ENCODE results near the gene KRTAP10-12. TPM values are rescaled to one million over a fixed set of nuclear protein-coding genes. Genes with fewer than 3 reads are reported as not detected.
"Not testable (repeated sequence)": the region's sequence is repeated elsewhere in the genome, so short reads cannot be mapped to it uniquely, and the experiment has no call there.

Gene KRTAP10-12
- total RNA-seq, 1 donor from 2014 or later, result not detected

- DNase-seq (ENCODE audit: low spot score), result no peak
These were observed 26.1 kb upstream of the KRTAP10-12 start for GRCh38 chr21:44670642-44671432.

GRCh38 chr21:44671911-44672310 lies 25.1 kb upstream of the KRTAP10-12 start:
- DNase-seq (ENCODE audit: low spot score), result no peak

DNA sequence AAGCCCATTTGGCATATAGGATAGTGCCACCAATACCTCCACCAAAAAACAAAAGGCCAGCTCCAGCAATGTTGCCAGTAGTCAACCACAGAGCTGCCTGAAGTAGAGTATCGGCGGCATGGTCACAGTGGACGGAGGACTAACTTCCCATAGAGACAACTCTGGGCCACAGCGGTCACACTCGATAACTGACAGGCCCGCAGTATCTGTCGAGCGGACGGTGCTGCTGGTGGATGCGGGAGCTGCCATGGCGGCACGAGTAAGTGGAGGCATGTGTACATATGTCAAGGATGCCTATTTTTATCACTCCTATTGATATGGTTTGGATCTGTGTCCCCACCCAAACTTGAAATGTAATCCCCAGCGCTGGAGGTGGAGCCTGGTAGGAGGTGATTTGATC lies 19.1 kb upstream of the KRTAP10-12 start:
- DNase-seq (ENCODE audit: low spot score), result no peak

- no peak for DNase-seq (ENCODE audit: low spot score)
These were observed 15.8 kb upstream of the KRTAP10-12 start for GRCh38 chr21:44681152-44681551.

- DNase-seq (ENCODE audit: low spot score), result no peak
These were observed 15.0 kb upstream of the KRTAP10-12 start, which contains the start of gene KRTAP12-1 for GRCh38 chr21:44681861-44682579. TSS of gene KRTAP12-1 (minus strand) at chr21:44682163. CDS start at chr21:44682123, 40 bp downstream.

- no peak for DNase-seq (ENCODE audit: low spot score)
These were observed 14.3 kb upstream of the KRTAP10-12 start for GRCh38 chr21:44682580-44683151.

GRCh38 chr21:44684077-44684476 lies 12.9 kb upstream of the KRTAP10-12 start:
- DNase-seq (ENCODE audit: low spot score), result no peak

DNA sequence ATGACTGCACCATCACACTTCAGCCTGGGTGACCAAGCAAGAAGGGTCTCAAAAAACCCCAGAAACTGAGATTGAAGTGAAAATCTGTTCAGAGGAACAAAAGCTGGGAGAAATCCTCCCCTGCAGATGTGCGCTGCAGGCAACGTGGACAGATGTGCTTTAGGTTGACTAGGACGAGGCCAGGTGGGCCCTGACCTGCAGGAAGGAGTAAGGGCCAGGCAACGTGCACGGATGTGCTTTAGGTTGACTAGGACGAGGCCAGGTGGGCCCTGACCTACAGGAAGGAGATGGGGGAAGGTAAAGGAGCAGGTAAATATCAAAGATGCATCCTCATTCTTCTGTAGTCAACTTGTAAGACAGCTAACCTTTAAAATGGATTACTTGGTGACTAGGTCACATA lies 12.5 kb upstream of the KRTAP10-12 start:
- DNase-seq (ENCODE audit: low spot score), result no peak

GRCh38 chr21:44685050-44685449 lies 11.9 kb upstream of the KRTAP10-12 start:
- not testable (repeated sequence) for DNase-seq (ENCODE audit: low spot score)

GRCh38 chr21:44686000-44686781 lies 10.8 kb upstream of the KRTAP10-12 start:
- peak; percentile 7 for DNase-seq (ENCODE audit: low spot score)

GRCh38 chr21:44686843-44687561 lies 10.0 kb upstream of the KRTAP10-12 start:
- peak; percentile 7 for DNase-seq (ENCODE audit: low spot score)

- DNase-seq (ENCODE audit: low spot score), result peak; percentile 6
These were observed 9.3 kb upstream of the KRTAP10-12 start for GRCh38 chr21:44687671-44688070.

DNA sequence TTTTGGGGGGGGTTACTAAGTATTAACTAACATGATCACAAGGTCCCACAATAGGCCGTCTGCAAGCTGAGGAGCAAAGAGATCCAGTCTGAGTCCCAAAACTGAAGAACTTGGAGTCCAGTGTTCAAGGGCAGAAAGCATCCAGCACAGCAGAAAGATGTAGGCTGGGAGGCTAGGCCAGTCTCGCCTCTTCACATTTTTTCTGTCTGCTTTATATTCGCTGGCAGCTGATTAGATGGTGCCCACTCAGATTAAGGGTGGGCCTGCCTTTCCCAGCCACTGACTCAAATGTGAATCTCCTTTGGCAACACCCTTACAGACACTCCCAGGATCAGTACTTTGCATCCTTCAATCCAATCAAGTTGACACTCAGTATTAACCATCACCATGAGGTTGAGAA lies 7.2 kb upstream of the KRTAP10-12 start:
- not testable (repeated sequence) for DNase-seq (ENCODE audit: low spot score)

GRCh38 chr21:44691686-44692085 lies 5.3 kb upstream of the KRTAP10-12 start:
- DNase-seq (ENCODE audit: low spot score), result no peak

- DNase-seq (ENCODE audit: low spot score), result no peak
These were observed 4.0 kb upstream of the KRTAP10-12 start for GRCh38 chr21:44692798-44693512.

DNA sequence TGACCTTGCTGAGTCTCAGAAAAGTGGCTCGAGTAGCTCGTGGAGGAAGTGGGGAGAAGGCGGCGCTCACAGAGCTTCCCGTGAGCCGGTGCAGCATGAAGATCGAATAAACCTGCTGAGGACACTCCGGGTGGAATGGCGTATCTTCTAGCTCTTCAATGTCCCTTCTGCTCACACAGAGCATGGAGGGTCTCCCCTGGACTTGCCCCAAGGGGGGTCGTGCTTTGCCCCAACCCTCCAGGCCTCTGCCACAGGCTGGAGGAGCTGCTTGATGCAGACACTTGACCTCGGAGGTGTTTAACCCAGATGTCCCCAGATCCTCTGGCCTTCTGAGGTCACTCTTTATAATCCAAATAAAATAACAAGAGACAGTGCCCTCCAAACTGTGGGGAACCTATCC lies 2.2 kb upstream of the KRTAP10-12 start:
- DNase-seq (ENCODE audit: low spot score), result no peak

GRCh38 chr21:44695184-44695583 lies 1.8 kb upstream of the KRTAP10-12 start:
- DNase-seq (ENCODE audit: low spot score), result no peak

- peak; percentile 4 for DNase-seq (ENCODE audit: low spot score)
These were observed 1.3 kb upstream of the KRTAP10-12 start for GRCh38 chr21:44695641-44696040.

DNA sequence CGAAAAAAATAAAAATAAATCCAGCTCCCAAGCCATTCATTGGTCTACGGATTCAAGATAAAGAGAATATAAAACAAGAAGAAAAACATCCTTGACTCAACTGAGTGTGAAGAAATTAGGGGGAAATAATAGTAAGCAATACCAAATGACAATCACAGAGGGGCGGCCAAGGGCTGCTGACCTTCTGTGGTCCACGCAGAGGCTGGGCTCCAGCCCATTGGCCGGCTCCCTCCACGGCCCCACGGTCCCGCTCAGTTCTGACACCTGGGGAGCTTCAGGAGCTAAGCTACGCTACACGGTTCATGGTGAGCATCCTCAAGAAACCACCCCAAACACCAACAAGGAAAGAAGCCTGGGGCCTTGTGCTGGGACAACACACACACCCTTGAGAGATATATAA lies 400 bp upstream of the KRTAP10-12 start:
- no peak for DNase-seq (ENCODE audit: low spot score)

Measured in mucosa of gallbladder (tissue), 1 donor.